GM19240 (cell line): ENCODE results near the gene MORF4L1.

Experiments
- DNase-seq: peaks from one replicate; pipeline ENCODE4 v3.0.0; 2011; ENCODE audit warnings: low spot score; ENCODE audit not compliant: insufficient read length

MORF4L1 gene

DNA sequence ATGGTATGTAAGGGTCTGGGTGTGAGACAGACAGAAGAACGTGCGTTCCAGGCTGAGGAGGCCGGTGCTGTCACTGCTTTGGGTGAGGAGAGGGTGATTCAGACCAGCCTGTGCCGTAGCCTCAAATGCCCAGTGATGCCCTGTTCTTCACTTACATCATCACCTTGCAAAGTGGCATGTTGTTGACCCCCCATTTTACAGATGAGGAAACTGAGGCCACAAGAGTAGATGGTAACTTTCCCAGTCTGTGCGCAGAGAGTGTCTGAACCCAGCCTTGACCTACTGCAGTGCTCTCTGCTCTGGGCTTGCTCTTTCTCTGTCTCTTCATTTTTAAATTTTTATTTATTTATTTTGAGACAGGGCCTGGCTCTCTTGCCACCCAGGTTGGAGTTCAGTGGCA, 73.8 kb downstream of the MORF4L1 start:
- DNase-seq = no peak

DNA sequence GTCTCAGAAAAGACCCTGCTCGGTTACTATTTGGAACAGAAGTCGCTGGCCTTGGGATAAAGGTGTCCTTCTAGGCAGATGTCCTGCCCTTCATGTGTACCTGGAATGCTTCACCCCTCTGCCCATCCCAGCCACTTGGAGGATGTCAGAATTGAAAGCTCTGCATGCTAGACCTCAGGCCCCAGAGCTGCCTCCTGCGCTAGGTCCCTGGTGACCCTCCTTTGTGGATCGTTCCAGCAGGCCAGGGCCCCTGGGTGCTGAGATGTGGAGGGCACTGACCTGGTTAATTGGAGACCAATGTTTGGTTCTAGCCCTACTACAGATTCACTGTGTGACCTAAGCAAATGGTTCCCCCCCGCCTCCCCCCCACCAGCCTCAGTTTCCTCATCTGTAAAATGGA, 74.8 kb downstream of the MORF4L1 start:
- no peak for DNase-seq
